Measurements from ENCODE around the gene LYPD8.

Gene LYPD8

DNA sequence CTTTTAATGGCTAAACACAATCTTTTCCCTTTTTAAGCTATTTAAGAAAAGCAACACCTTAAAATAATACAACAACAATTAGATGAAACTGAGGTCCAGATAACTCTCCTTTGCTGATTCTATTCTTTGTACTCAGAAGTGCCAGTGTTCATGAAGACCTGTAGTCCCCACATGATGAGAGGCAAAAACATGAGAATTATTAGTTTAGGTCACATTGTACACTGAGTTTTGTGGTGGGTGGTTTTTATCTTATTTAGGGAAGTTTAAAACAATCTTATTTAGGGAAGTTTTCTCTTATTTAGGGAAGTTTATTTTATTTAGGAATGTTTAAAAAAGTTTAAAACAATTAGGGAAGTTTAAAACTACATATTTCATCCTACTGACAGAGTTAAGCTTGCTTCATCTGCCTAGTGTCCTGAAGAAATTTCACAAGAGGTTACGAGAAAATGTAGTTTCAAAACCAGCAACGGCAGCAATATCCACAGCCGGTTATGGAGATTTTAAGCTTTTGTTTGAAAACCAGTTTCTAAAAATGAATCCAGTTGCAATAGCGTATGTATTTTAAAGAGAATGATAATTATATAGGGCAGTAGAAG lies 45.2 kb downstream of the LYPD8 start:
- no peak overlapping the region for H3K27ac ChIP-seq (ENCODE audit: low read length)
- no peaks in the 10 kb centered on the region for H4K20me1 ChIP-seq (ENCODE audit: insufficient read depth, low read length)
- no peaks in the 10 kb centered on the region for H3K79me2 ChIP-seq (ENCODE audit: low read length)
- H3K4me3 ChIP-seq (ENCODE audit: low read length): no peak overlapping the region
- no peak overlapping the region for H2AFZ ChIP-seq (ENCODE audit: low read depth, low read length)
- H3K27me3 ChIP-seq (ENCODE audit: low read depth, low read length): peaks cover 34% of the 10 kb centered on the region
- no peak overlapping the region for H3K4me2 ChIP-seq (ENCODE audit: low read length)
- H3K4me1 ChIP-seq (ENCODE audit: low read length): no peaks in the 10 kb centered on the region
- TF ChIP-seq, protein P1, sequence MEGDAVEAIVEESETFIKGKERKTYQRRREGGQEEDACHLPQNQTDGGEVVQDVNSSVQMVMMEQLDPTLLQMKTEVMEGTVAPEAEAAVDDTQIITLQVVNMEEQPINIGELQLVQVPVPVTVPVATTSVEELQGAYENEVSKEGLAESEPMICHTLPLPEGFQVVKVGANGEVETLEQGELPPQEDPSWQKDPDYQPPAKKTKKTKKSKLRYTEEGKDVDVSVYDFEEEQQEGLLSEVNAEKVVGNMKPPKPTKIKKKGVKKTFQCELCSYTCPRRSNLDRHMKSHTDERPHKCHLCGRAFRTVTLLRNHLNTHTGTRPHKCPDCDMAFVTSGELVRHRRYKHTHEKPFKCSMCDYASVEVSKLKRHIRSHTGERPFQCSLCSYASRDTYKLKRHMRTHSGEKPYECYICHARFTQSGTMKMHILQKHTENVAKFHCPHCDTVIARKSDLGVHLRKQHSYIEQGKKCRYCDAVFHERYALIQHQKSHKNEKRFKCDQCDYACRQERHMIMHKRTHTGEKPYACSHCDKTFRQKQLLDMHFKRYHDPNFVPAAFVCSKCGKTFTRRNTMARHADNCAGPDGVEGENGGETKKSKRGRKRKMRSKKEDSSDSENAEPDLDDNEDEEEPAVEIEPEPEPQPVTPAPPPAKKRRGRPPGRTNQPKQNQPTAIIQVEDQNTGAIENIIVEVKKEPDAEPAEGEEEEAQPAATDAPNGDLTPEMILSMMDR (IDR thresholded peaks at IDR 0.05; ENCODE audit: low read depth, low read length): no peak
- no peak for TF ChIP-seq EZH2phosphoT487 (IDR thresholded peaks at IDR 0.05; ENCODE audit: low read depth)
- H3K9ac ChIP-seq (ENCODE audit: low read length): no peak overlapping the region
- H3K9me3 ChIP-seq (ENCODE audit: insufficient read depth, low read length): peaks cover 18% of the 10 kb centered on the region; the same call in 1 of the 2 replicates
- H3K36me3 ChIP-seq (replicated peaks; ENCODE audit: low read depth, low read length): no peaks in the 10 kb centered on the region

DNA sequence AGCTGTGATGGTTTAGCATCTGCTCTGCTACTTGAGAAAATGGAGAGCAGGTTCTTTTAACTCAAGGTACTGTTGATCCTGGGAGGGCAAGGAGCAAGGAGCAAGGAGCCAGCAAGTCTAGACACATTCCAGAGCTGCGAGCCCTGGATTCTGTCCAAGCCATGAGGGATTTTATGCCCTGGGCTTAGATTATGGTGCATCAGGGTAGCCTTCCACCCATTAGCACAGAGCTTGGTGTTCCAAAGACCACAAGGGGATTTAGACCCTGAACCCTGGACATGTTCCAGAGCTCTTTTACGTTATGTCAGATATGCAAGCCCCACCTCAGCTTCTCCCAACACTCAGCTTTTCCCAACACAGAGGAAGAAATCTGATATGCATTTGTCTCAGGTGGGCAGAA lies 51.0 kb downstream of the LYPD8 start:
- no peak overlapping the region for H3K9ac ChIP-seq (ENCODE audit: low read length)
- H3K4me2 ChIP-seq (ENCODE audit: low read length): no peak overlapping the region
- TF ChIP-seq, protein P1 (IDR thresholded peaks at IDR 0.05; ENCODE audit: low read depth, low read length): no peak
- no peak for TF ChIP-seq EZH2phosphoT487 (IDR thresholded peaks at IDR 0.05; ENCODE audit: low read depth)
- no peak overlapping the region for H3K27ac ChIP-seq (ENCODE audit: low read length)
- no peaks in the 10 kb centered on the region for H3K9me3 ChIP-seq (ENCODE audit: insufficient read depth, low read length)
- no peaks in the 10 kb centered on the region for H3K79me2 ChIP-seq (ENCODE audit: low read length)
- H3K4me1 ChIP-seq (ENCODE audit: low read length): no peaks in the 10 kb centered on the region
- H4K20me1 ChIP-seq (ENCODE audit: insufficient read depth, low read length): no peaks in the 10 kb centered on the region
- no peak overlapping the region for H3K4me3 ChIP-seq (ENCODE audit: low read length)
- peaks cover 53% of the 10 kb centered on the region for H3K27me3 ChIP-seq (ENCODE audit: low read depth, low read length)
- no peak overlapping the region for H2AFZ ChIP-seq (ENCODE audit: low read depth, low read length)
- H3K36me3 ChIP-seq (replicated peaks; ENCODE audit: low read depth, low read length): no peaks in the 10 kb centered on the region

DNA sequence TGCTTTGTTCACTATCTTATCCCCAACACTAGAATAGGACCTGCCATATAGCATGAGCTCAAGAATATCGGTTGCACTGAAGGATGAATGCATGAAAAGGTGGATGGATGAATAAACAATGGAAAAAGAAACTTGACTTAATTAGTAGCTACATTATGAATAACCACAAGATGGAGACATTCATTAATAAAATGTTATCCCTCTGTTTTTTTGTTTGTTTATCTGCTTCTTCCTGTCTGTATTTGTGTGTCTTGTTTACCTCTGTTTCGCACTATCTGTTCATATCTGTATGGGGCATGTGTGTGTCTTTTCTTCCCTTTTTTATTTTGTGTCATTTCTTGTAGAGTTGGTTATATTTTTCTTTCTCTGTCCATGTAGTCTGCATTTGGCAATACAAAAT lies 51.9 kb downstream of the LYPD8 start:
- Histone ChIP-seq H3K9ac (ENCODE audit: low read length) (no peak overlapping the region), H3K79me2 (ENCODE audit: low read length) (no peaks in the 10 kb centered on the region), H3K27me3 (ENCODE audit: low read depth, low read length) (peaks cover 58% of the 10 kb centered on the region), H3K9me3 (ENCODE audit: insufficient read depth, low read length) (no peaks in the 10 kb centered on the region), H3K27ac (ENCODE audit: low read length) (no peak overlapping the region), H3K36me3 (replicated peaks; ENCODE audit: low read depth, low read length) (no peaks in the 10 kb centered on the region), H3K4me1 (ENCODE audit: low read length) (no peaks in the 10 kb centered on the region), H4K20me1 (ENCODE audit: insufficient read depth, low read length) (no peaks in the 10 kb centered on the region), H2AFZ (ENCODE audit: low read depth, low read length) (no peak overlapping the region), H3K4me3 (ENCODE audit: low read length) (no peak overlapping the region), H3K4me2 (ENCODE audit: low read length) (no peak overlapping the region)
- TF ChIP-seq, protein P1 (IDR thresholded peaks at IDR 0.05; ENCODE audit: low read depth, low read length): peak; percentile 50
- no peak for TF ChIP-seq EZH2phosphoT487 (IDR thresholded peaks at IDR 0.05; ENCODE audit: low read depth)

DNA sequence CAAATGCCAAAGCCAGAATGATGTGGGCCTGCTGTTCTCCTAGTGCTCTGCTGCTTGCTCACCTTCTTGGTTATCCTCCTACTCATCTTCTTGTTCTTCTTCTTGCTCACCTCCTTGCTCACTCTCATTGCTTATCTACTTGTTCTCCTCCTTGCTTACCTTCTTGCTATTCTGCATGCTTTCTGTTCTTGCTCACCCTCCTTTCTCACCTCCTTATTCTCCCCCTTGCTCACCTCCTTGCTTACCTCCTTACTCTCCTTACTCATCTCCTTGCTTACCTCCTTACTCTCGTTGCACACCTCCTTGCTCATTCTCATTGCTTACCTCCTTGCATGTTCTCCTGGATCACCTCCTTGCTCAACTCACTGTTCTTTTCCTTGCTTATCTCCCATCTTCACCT lies 52.8 kb downstream of the LYPD8 start, which contains the start of gene OR14I1:
Gene OR14I1, minus strand, starts transcription at position 53 of the 400 bp plus-strand sequence.
- no peak within 1 kb of the TSS for H3K9ac ChIP-seq (ENCODE audit: low read length)
- peaks cover 60% of the 10 kb centered on the region for H3K27me3 ChIP-seq (ENCODE audit: low read depth, low read length)
- H2AFZ ChIP-seq (ENCODE audit: low read depth, low read length): no peak within 1 kb of the TSS
- no peaks in the 10 kb centered on the region for H3K79me2 ChIP-seq (ENCODE audit: low read length)
- no peak within 1 kb of the TSS for H3K4me2 ChIP-seq (ENCODE audit: low read length)
- no peaks in the 10 kb centered on the region for H4K20me1 ChIP-seq (ENCODE audit: insufficient read depth, low read length)
- H3K4me3 ChIP-seq (ENCODE audit: low read length): no peak within 1 kb of the TSS
- no peaks in the 10 kb centered on the region for H3K9me3 ChIP-seq (ENCODE audit: insufficient read depth, low read length)
- no peaks in the 10 kb centered on the region for H3K36me3 ChIP-seq (replicated peaks; ENCODE audit: low read depth, low read length)
- TF ChIP-seq EZH2phosphoT487 (IDR thresholded peaks at IDR 0.05; ENCODE audit: low read depth): no peak
- TF ChIP-seq, protein P1 (IDR thresholded peaks at IDR 0.05; ENCODE audit: low read depth, low read length): no peak
- H3K27ac ChIP-seq (ENCODE audit: low read length): no peak within 1 kb of the TSS
- H3K4me1 ChIP-seq (ENCODE audit: low read length): no peaks in the 10 kb centered on the region
